Measurements from ENCODE around the gene GPRASP3. TPM values are rescaled to one million over a fixed set of nuclear protein-coding genes. Genes with fewer than 3 reads are reported as not detected.

GPRASP3 gene

GRCh38 chrX:102767287-102767686 is 46.7 kb downstream of the GPRASP3 start:
- H3K4me1 ChIP-seq (ENCODE audit: control insufficient read depth in 2 of 2, insufficient read depth in 1 of 2, low read depth in 1 of 2, low read length in 2 of 2): no peaks in the 10 kb centered on the region
- no peak overlapping the region for H2AFZ ChIP-seq (ENCODE audit: low read length)
- no peak overlapping the region for H2BK12ac ChIP-seq (ENCODE audit: low read length)
- no peak overlapping the region for H3K4ac ChIP-seq (ENCODE audit: low read length)
- H2BK5ac ChIP-seq (ENCODE audit: low read length): no peak overlapping the region
- H3K18ac ChIP-seq (ENCODE audit: low read length): no peak overlapping the region
- H2AK5ac ChIP-seq (ENCODE audit: low read depth, low read length): no peak overlapping the region
- no peak overlapping the region for H4K91ac ChIP-seq (ENCODE audit: low read depth, low read length, poor library complexity)
- H2BK120ac ChIP-seq (ENCODE audit: low read depth, low read length): no peak overlapping the region
- H3K23ac ChIP-seq (ENCODE audit: low read depth, low read length, poor library complexity): no peak overlapping the region
- H3K4me3 ChIP-seq (ENCODE audit: low read length in 2 of 2): no peak overlapping the region
- DNase-seq (ENCODE audit: low spot score): no peak
- no peak overlapping the region for H3K14ac ChIP-seq (ENCODE audit: low read length)
- no peak overlapping the region for H4K8ac ChIP-seq (ENCODE audit: low read depth, low read length)
- no peaks in the 10 kb centered on the region for H3K9me3 ChIP-seq (replicated peaks in 1 of 2; ENCODE audit: control insufficient read depth in 2 of 2, insufficient read depth in 1 of 2, low read depth in 1 of 2, low read length in 2 of 2)
- H3K9ac ChIP-seq (ENCODE audit: low read depth, low read length, poor library complexity): no peak overlapping the region
- peaks cover 5% of the 10 kb centered on the region for H3K79me1 ChIP-seq (ENCODE audit: low read depth, low read length)
- H3K4me2 ChIP-seq (ENCODE audit: insufficient read depth, low read length, poor library complexity, severe bottlenecking): no peak overlapping the region
- WGBS, 2 donors (ENCODE audit: extremely low coverage in 2 of 2, insufficient read length in 2 of 2, insufficient replicate concordance in 1 of 2): no CpG with 5 or more reads among the region's 1 CpG
- no peaks in the 10 kb centered on the region for H3K36me3 ChIP-seq (replicated peaks in 1 of 2; ENCODE audit: control insufficient read depth in 2 of 2, insufficient read depth in 2 of 2, low read length in 2 of 2)
- H3K27ac ChIP-seq (replicated peaks; ENCODE audit: low read length): no peak overlapping the region
- H3K27me3 ChIP-seq (ENCODE audit: control insufficient read depth in 3 of 3, insufficient read depth in 3 of 3, low read depth in 1 of 3, low read length in 3 of 3): no peaks in the 10 kb centered on the region
- no peak overlapping the region for H2BK15ac ChIP-seq (ENCODE audit: low read length)

- H3K79me1 ChIP-seq (ENCODE audit: low read depth, low read length): peaks cover 5% of the 10 kb centered on the region
- no peaks in the 10 kb centered on the region for H3K27me3 ChIP-seq (ENCODE audit: control insufficient read depth in 3 of 3, insufficient read depth in 3 of 3, low read depth in 1 of 3, low read length in 3 of 3)
- H2BK12ac ChIP-seq (ENCODE audit: low read length): no peak overlapping the region
- H3K4me3 ChIP-seq (ENCODE audit: low read length in 2 of 2): peak overlapping the region; percentile 86 to 98
- no peak overlapping the region for H3K4ac ChIP-seq (ENCODE audit: low read length)
- no CpG with 5 or more reads among the region's 22 CpGs for WGBS, 2 donors (ENCODE audit: extremely low coverage in 2 of 2, insufficient read length in 2 of 2, insufficient replicate concordance in 1 of 2)
- no peak overlapping the region for H4K8ac ChIP-seq (ENCODE audit: low read depth, low read length)
- peak overlapping the region; percentile 63 for H3K9ac ChIP-seq (ENCODE audit: low read depth, low read length, poor library complexity)
- peak overlapping the region; percentile 48 for H3K4me2 ChIP-seq (ENCODE audit: insufficient read depth, low read length, poor library complexity, severe bottlenecking)
- no peak overlapping the region for H3K27ac ChIP-seq (replicated peaks; ENCODE audit: low read length)
- H3K18ac ChIP-seq (ENCODE audit: low read length): no peak overlapping the region
- no peak overlapping the region for H2AK5ac ChIP-seq (ENCODE audit: low read depth, low read length)
- H2BK15ac ChIP-seq (ENCODE audit: low read length): no peak overlapping the region
- H2AFZ ChIP-seq (ENCODE audit: low read length): peak overlapping the region; percentile 88
- H4K91ac ChIP-seq (ENCODE audit: low read depth, low read length, poor library complexity): no peak overlapping the region
- no peaks in the 10 kb centered on the region for H3K9me3 ChIP-seq (replicated peaks in 1 of 2; ENCODE audit: control insufficient read depth in 2 of 2, insufficient read depth in 1 of 2, low read depth in 1 of 2, low read length in 2 of 2)
- no peak overlapping the region for H3K14ac ChIP-seq (ENCODE audit: low read length)
- no peaks in the 10 kb centered on the region for H3K4me1 ChIP-seq (ENCODE audit: control insufficient read depth in 2 of 2, insufficient read depth in 1 of 2, low read depth in 1 of 2, low read length in 2 of 2)
- no peak overlapping the region for H2BK120ac ChIP-seq (ENCODE audit: low read depth, low read length)
- peaks cover 0 to 6% of the 10 kb centered on the region in 2 donors for H3K36me3 ChIP-seq (replicated peaks in 1 of 2; ENCODE audit: control insufficient read depth in 2 of 2, insufficient read depth in 2 of 2, low read length in 2 of 2)
- no peak overlapping the region for H2BK5ac ChIP-seq (ENCODE audit: low read length)
- DNase-seq (ENCODE audit: low spot score): peak; percentile 86
- no peak overlapping the region for H3K23ac ChIP-seq (ENCODE audit: low read depth, low read length, poor library complexity)
These were observed 48.6 kb downstream of the GPRASP3 start for GRCh38 chrX:102768987-102769761.

Small RNA genes lying within 50 kb of the gene (small RNA-seq; reads per million reads assigned to genes)
- not detected for gene RNU6-589P (ENCODE audit: insufficient read depth)
